UCSD-AML1 (cell line): ENCODE data around the gene PDLIM3.
"Not testable (repeated sequence)": the region's sequence is repeated elsewhere in the genome, so short reads cannot be mapped to it uniquely, and the experiment has no call there.

Experiments
- DNase-seq: peaks from one replicate; lab custom pipeline; 2025; ENCODE audit not compliant: unreplicated experiment; lab: John Stamatoyannopoulos, UW

PDLIM3 gene

GRCh38 chr4:185554365-185555126, 19.2 kb upstream of the PDLIM3 start:
- no peak for DNase-seq

GRCh38 chr4:185552254-185552653, 16.9 kb upstream of the PDLIM3 start:
- no peak for DNase-seq

DNA sequence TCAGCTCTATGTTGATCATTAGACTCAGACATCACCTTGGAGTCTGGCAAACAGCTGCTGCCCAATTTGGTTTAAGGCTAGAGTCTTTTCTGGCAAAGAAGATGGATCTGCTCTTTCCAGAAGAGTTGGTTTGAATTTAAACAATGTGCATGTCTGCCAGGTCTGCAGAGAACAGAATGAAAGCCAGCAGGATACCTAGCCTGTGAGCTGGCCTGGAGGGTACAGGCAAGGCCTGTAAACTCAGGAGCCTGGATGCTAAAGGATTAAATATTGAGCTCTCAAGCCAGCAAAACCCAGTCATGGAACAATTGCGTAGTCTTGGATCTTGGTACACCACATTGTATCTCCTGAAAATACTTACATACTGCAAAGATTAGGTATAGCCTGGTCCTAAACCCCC, 15.6 kb upstream of the PDLIM3 start:
- no peak for DNase-seq

GRCh38 chr4:185549095-185549639, 13.9 kb upstream of the PDLIM3 start:
- DNase-seq, result no peak

DNA sequence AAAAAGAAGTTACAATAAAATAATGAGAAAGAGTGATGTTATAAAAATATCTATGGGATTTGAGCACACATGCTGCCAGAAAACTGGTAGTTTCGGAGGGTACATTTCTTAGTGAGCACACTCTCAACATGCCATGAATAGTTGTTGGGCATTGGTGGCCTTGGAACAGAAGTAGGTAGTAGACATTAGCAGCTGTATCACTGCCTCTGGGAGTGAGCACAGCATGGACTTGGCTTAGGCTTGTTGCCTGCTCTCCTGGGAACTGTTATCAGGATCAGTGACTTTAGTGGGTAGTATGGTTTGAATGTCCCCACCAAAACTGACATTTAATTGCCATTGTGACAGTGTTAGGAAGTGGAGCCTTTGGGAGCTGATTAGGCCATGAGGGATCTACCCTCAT, 13.3 kb upstream of the PDLIM3 start:
- no peak for DNase-seq

DNA sequence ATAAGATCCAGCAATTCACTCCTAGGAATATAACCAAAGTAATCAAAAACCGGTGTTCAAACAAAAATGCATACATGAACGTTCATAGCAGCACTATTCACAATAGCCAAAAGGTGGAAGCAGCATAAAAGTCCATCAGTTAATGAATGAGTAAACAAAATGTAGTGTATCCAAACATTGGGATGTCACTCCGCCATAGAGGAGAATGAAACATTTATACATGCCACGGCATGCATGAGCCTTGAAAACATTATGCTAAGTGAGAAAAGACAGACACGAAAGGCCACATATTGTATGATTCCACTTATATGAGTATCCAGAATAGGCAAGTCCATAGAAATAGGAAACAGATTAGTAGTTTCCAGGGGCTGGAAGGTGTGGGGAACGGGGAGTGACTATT, 11.0 kb upstream of the PDLIM3 start:
- DNase-seq, result no peak

GRCh38 chr4:185542626-185543315, 7.5 kb upstream of the PDLIM3 start:
- no peak for DNase-seq

DNA sequence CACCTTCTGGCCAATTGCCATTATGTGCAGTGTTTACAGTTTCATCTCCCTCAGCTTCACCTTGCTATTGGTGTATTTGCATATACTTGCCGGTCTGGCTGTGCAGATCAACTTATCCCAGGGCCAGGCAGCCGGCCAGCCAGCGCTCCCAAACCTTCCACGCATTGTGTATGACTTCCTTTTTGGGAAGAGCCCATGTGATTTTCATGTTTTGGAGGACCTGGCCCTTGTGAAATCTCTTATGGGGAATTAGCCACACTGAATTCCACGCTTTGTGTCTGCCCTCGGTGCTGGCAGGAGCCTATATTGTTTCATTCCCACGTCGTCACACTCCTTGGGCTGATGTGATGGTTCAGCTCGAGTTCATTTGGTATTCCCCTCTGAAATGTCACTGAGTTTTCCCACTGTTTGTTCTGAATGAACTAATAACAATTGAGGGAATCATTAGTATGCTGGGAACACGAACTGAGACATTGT, 6.0 kb upstream of the PDLIM3 start:
- DNase-seq, result no peak

- no peak for DNase-seq
These were observed 5.3 kb upstream of the PDLIM3 start for GRCh38 chr4:185540487-185541120.

DNA sequence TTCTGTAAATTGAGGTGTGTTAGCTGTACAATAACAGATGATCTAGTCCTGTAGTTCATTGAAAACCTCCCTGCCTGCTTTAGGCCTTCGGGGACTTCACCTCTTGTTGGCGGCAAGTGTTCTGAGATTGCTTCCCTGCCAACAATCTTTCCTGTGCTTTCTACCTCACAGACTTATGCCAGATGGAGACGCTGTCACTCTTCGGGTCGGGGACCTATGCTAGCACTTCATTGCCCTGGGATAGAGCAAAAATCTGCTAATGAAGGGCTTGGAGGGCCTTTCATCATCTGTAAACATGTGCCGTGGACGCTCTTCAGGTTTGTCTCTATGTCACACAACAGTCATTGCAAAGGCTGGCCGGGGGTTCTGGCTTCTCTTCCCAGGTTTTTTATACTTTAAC, 4.7 kb upstream of the PDLIM3 start:
- no peak for DNase-seq

DNA sequence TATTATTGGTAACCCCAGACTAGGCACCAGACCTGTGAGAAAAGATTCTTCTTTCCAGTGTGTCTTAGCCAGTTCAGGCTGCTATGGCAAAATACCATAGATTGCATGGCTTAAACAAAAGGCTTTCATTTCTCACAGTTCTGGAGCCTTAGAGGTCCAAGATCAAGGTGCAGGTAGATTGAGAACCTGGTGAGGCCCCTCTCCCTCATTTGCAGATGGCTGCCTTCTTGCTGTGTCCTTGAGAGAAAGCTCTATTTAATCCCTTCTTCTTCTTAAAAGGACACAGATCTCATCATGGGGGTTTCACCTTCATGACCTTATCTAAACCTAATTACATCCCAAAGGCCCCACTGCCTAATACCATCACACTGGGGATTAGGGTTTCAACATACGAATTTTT, 3.5 kb upstream of the PDLIM3 start:
- no peak for DNase-seq

DNA sequence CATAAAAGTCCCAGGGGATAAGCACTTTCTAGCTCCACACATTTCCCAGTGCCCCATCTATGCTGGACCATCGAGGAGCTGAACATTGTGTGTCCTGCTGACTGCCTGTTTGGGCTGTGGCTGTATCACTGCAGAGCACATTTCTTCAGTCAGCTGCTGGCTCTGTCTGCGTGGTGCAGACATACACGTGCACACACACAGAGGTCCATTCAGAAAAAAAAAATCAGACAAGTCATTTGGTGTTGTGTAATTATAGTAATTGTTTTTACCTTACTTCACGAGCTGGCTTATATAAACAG, 1.1 kb upstream of the PDLIM3 start:
- no peak for DNase-seq

DNA sequence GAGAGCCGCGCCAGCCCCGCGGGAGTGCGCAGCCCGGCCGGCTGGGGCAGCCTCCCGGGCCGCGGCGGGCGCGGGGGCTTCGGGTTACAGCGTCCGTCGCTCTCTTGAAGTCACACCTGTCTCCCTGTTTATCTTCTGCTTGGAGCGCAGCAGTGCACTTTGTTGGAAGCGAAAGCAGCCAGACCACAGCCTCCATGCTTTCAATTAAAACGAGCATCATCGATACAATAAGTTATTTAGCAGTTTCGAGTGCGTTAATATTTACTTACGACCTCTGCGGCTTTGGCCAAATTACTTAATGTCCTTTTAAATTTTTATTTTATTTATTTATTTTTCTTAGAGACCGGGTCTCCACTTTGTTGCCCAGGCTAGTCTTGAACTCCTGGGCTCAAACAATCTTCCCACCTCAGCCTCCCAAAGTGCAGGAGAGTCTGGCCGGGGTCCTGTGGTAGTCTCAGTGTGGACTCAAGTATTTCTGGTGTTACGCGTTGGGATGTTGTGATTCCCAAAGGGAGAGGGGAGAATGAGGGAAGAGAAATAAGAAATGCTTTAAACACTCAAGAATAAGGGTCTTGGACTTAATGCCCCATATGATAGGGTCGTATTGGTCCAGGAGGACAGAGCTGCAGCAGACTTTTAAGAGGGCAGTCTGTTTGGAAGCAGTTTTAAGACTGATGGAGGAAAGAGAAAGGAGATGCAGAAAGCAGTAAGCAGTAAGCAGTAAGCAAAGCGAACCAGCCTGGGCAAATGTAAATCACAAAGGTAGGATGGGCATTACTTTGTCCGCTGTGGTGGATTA, 504 bp upstream of the PDLIM3 start:
- DNase-seq, result no peak

DNA sequence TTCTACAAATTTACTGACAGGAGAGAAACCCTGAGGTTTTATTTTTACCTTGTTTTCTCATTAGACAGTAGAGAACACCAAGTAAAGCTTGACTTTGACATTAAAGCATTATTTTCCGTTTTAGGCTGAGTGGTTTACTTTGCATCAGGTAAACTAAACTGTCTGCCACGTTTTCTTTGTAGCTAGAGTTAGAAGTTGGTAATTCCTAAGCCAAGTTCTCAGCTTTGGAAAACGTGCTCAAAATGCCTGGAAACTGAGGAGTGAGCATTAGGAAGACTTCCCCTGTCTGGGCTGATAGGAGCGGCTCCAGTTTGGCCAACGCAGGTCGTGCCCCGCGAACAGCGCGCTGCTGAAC, 819 bp downstream of the PDLIM3 start:
- DNase-seq, result no peak

DNA sequence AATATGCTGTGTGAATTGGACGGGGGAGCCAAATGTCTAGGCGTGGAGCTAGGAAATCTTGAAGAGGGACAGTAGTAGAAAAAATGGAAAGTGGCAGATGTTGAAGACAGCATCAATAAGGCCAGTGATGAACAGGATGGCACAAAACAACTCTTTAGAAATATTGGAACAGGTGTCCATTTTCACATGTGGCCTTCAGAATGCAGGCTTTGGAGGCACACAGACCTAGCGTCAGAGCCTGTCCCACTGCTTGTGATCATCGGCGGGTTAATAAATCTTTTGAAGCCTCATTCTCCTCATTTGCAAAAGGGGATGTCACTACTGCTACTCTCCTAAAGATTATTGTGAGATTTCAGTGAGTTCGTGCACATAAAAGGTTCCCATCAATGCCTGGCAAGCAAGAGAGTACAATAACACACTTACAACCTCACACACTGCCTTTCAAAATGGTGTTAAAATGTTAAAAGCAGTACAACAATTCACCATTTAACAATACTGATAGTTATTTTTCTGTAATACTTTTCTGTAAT, 2.4 kb downstream of the PDLIM3 start:
- no peak for DNase-seq

DNA sequence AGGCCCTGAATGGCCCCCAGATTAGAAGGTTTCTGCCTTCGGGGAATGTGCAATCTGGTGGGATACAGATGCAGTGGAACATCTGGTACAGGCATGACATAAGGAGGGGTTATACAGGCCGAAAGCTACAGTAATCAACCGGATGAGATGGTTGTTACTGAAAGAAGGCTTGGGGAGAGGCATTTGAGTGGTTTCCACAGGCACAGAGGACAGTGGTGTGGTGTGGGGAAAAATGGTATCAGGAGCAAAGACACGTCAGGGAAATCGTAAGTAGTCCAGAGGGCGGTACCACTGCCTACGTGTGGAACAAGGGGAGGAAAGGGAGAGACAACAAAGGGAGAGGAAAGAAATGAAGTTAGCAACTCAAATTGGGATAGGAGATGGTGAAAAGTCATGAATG, 3.0 kb downstream of the PDLIM3 start:
- DNase-seq, result no peak

DNA sequence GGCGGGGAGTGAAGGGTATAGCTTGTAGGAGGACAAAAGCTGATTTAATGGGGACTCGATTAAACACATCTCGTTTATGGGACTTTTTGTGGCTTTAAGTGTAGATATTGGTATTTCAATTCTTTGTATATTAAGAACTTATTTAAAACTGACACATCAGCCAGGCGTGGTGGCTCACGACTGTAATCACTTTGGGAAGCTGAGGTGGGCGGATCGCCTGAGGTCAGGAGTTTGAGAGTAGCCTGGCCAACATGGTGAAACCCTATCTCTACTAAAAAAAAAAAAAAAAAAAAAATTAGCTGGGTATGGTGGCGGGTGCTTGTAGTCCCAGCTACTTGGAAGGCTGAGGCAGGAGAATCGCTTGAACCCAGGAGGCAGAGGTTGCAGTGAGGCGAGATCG, 3.7 kb downstream of the PDLIM3 start:
- DNase-seq, result not testable (repeated sequence)

GRCh38 chr4:185529413-185529812, 5.9 kb downstream of the PDLIM3 start:
- DNase-seq, result no peak

GRCh38 chr4:185524888-185525863, 10.1 kb downstream of the PDLIM3 start:
- DNase-seq, result no peak

GRCh38 chr4:185523862-185524261, 11.4 kb downstream of the PDLIM3 start:
- no peak for DNase-seq
